GM10266 (cell line): ENCODE results near the gene UBR4.

ENCODE experiments used
- DNase-seq: peaks from one replicate; pipeline ENCODE4 v3.0.0; 2012; ENCODE audit errors: extremely low spot score
- CTCF ChIP-seq: IDR thresholded peaks from 2 replicates; pipeline ENCODE4 v1.5.1; 2012; ENCODE audit warnings: mild to moderate bottlenecking, low read depth; ENCODE audit not compliant: control insufficient read depth, insufficient read depth; ENCODE audit errors: missing control alignments

UBR4 gene

GRCh38 chr1:19091196-19091953, 118.7 kb downstream of the UBR4 start:
- TF ChIP-seq CTCF = no peak
- no peak for DNase-seq

GRCh38 chr1:19089524-19089923, 120.5 kb downstream of the UBR4 start:
- DNase-seq = no peak
- no peak for TF ChIP-seq CTCF

GRCh38 chr1:19088717-19089442, 121.2 kb downstream of the UBR4 start:
- no peak for TF ChIP-seq CTCF
- no peak for DNase-seq

GRCh38 chr1:19087737-19088594, 122.1 kb downstream of the UBR4 start:
- TF ChIP-seq CTCF = no peak
- DNase-seq = peak; percentile 44

- TF ChIP-seq CTCF = no peak
- DNase-seq = no peak
Observed at GRCh38 chr1:19087017-19087736, 122.9 kb downstream of the UBR4 start.

- no peak for TF ChIP-seq CTCF
- DNase-seq = no peak
Observed at GRCh38 chr1:19086176-19086875, 123.7 kb downstream of the UBR4 start.
